Measurements from ENCODE around the gene RGS3.

Gene RGS3

GRCh38 chr9:113528811-113529210 is 65.3 kb downstream of the RGS3 start:
- H3K9me3 ChIP-seq (ENCODE audit: control insufficient read depth, insufficient read depth, low read length) = no peaks in the 10 kb centered on the region; the same call in 1 of the 2 replicates

GRCh38 chr9:113529336-113530009 is 65.9 kb downstream of the RGS3 start:
- Histone ChIP-seq H3K9me3 (ENCODE audit: control insufficient read depth, insufficient read depth, low read length) (no peaks in the 10 kb centered on the region; the same call in 1 of the 2 replicates), H3K36me3 (ENCODE audit: insufficient read depth, low read length) (no peaks in the 10 kb centered on the region), H3K9ac (ENCODE audit: low read depth, low read length) (no peak overlapping the region), H3K4me1 (ENCODE audit: insufficient read depth, low read length) (no peaks in the 10 kb centered on the region; the same call in 1 of the 2 replicates)

More at GRCh38 chr9:113528811-113529210, 65.3 kb downstream of the RGS3 start:
- Histone ChIP-seq H3K4me1 (ENCODE audit: insufficient read depth, low read length) (peaks cover 5% of the 10 kb centered on the region; the same call in 1 of the 2 replicates), H3K36me3 (ENCODE audit: insufficient read depth, low read length) (no peaks in the 10 kb centered on the region), H3K9ac (ENCODE audit: low read depth, low read length) (no peak overlapping the region)

GRCh38 chr9:113530022-113530635 is 66.6 kb downstream of the RGS3 start:
- Histone ChIP-seq H3K36me3 (ENCODE audit: insufficient read depth, low read length) (no peaks in the 10 kb centered on the region), H3K9ac (ENCODE audit: low read depth, low read length) (no peak overlapping the region), H3K9me3 (ENCODE audit: control insufficient read depth, insufficient read depth, low read length) (no peaks in the 10 kb centered on the region; the same call in 1 of the 2 replicates), H3K4me1 (ENCODE audit: insufficient read depth, low read length) (no peaks in the 10 kb centered on the region; the same call in 1 of the 2 replicates)

GRCh38 chr9:113530942-113531341 is 67.4 kb downstream of the RGS3 start:
- Histone ChIP-seq H3K9me3 (ENCODE audit: control insufficient read depth, insufficient read depth, low read length) (no peaks in the 10 kb centered on the region), H3K4me1 (ENCODE audit: insufficient read depth, low read length) (no peaks in the 10 kb centered on the region; the same call in 1 of the 2 replicates), H3K36me3 (ENCODE audit: insufficient read depth, low read length) (no peaks in the 10 kb centered on the region), H3K9ac (ENCODE audit: low read depth, low read length) (no peak overlapping the region)

- Histone ChIP-seq H3K4me1 (ENCODE audit: insufficient read depth, low read length) (peaks cover 6% of the 10 kb centered on the region; the same call in 1 of the 2 replicates), H3K9me3 (ENCODE audit: control insufficient read depth, insufficient read depth, low read length) (no peaks in the 10 kb centered on the region), H3K36me3 (ENCODE audit: insufficient read depth, low read length) (no peaks in the 10 kb centered on the region), H3K9ac (ENCODE audit: low read depth, low read length) (no peak overlapping the region)
These were observed 68.6 kb downstream of the RGS3 start for GRCh38 chr9:113531919-113532808.

GRCh38 chr9:113532809-113533190 is 69.3 kb downstream of the RGS3 start:
- H3K36me3 ChIP-seq (ENCODE audit: insufficient read depth, low read length) = no peaks in the 10 kb centered on the region
- no peak overlapping the region for H3K9ac ChIP-seq (ENCODE audit: low read depth, low read length)
- no peaks in the 10 kb centered on the region for H3K9me3 ChIP-seq (ENCODE audit: control insufficient read depth, insufficient read depth, low read length)
- H3K4me1 ChIP-seq (ENCODE audit: insufficient read depth, low read length) = peaks cover 6% of the 10 kb centered on the region; the same call in 1 of the 2 replicates

GRCh38 chr9:113533335-113534225 is 70.1 kb downstream of the RGS3 start:
- peaks cover 6% of the 10 kb centered on the region; the same call in 1 of the 2 replicates for H3K4me1 ChIP-seq (ENCODE audit: insufficient read depth, low read length)
- no peaks in the 10 kb centered on the region for H3K9me3 ChIP-seq (ENCODE audit: control insufficient read depth, insufficient read depth, low read length)
- H3K36me3 ChIP-seq (ENCODE audit: insufficient read depth, low read length) = no peaks in the 10 kb centered on the region
- no peak overlapping the region for H3K9ac ChIP-seq (ENCODE audit: low read depth, low read length)

GRCh38 chr9:113535756-113536155 is 72.2 kb downstream of the RGS3 start:
- Histone ChIP-seq H3K4me1 (ENCODE audit: insufficient read depth, low read length) (peaks cover 6% of the 10 kb centered on the region; the same call in 1 of the 2 replicates), H3K36me3 (ENCODE audit: insufficient read depth, low read length) (no peaks in the 10 kb centered on the region), H3K9me3 (ENCODE audit: control insufficient read depth, insufficient read depth, low read length) (no peaks in the 10 kb centered on the region), H3K9ac (ENCODE audit: low read depth, low read length) (no peak overlapping the region)

GRCh38 chr9:113536166-113536482 is 72.6 kb downstream of the RGS3 start:
- Histone ChIP-seq H3K36me3 (ENCODE audit: insufficient read depth, low read length) (no peaks in the 10 kb centered on the region), H3K4me1 (ENCODE audit: insufficient read depth, low read length) (peaks cover 6% of the 10 kb centered on the region; the same call in 1 of the 2 replicates), H3K9ac (ENCODE audit: low read depth, low read length) (no peak overlapping the region), H3K9me3 (ENCODE audit: control insufficient read depth, insufficient read depth, low read length) (no peaks in the 10 kb centered on the region)

- Histone ChIP-seq H3K4me1 (ENCODE audit: insufficient read depth, low read length) (peaks cover 6% of the 10 kb centered on the region; the same call in 1 of the 2 replicates), H3K9me3 (ENCODE audit: control insufficient read depth, insufficient read depth, low read length) (no peaks in the 10 kb centered on the region), H3K36me3 (ENCODE audit: insufficient read depth, low read length) (no peaks in the 10 kb centered on the region), H3K9ac (ENCODE audit: low read depth, low read length) (no peak overlapping the region)
These were observed 73.1 kb downstream of the RGS3 start for GRCh38 chr9:113536483-113537228.

GRCh38 chr9:113537229-113537810 is 73.8 kb downstream of the RGS3 start:
- H3K9ac ChIP-seq (ENCODE audit: low read depth, low read length) = no peak overlapping the region

GRCh38 chr9:113538131-113538530 is 74.6 kb downstream of the RGS3 start:
- H3K9me3 ChIP-seq (ENCODE audit: control insufficient read depth, insufficient read depth, low read length) = no peaks in the 10 kb centered on the region
- H3K4me1 ChIP-seq (ENCODE audit: insufficient read depth, low read length) = peaks cover 6% of the 10 kb centered on the region; the same call in 1 of the 2 replicates
- H3K9ac ChIP-seq (ENCODE audit: low read depth, low read length) = no peak overlapping the region
- no peaks in the 10 kb centered on the region for H3K36me3 ChIP-seq (ENCODE audit: insufficient read depth, low read length)

More at GRCh38 chr9:113537229-113537810, 73.8 kb downstream of the RGS3 start:
- Histone ChIP-seq H3K9me3 (ENCODE audit: control insufficient read depth, insufficient read depth, low read length) (no peaks in the 10 kb centered on the region), H3K36me3 (ENCODE audit: insufficient read depth, low read length) (no peaks in the 10 kb centered on the region), H3K4me1 (ENCODE audit: insufficient read depth, low read length) (peaks cover 6% of the 10 kb centered on the region; the same call in 1 of the 2 replicates)
